Epithelial cell of esophagus (primary cell): Measurements from ENCODE around the gene CNPY1.
A peak's percentile ranks its signal among the peaks of the same experiment; 100 is the strongest.

ENCODE experiments used
- DNase-seq: peaks from one replicate; pipeline ENCODE4 v3.0.0; 2010; ENCODE audit warnings: low read depth
- H3K4me3 ChIP-seq: 2 replicates; pipeline ENCODE4 v1.5.1; 2011; ENCODE audit warnings: mild to moderate bottlenecking, low read length, control low read depth
- CTCF ChIP-seq: IDR thresholded peaks from 2 replicates; pipeline ENCODE4 v1.5.1; 2011; ENCODE audit warnings: low read depth, mild to moderate bottlenecking, low read length, control low read depth, inconsistent platforms; ENCODE audit not compliant: insufficient read depth; ENCODE audit errors: missing control alignments

The CNPY1 gene

GRCh38 chr7:155510975-155511701, 35.2 kb downstream of the CNPY1 start:
- no peak overlapping the region for H3K4me3 ChIP-seq
- no peak for DNase-seq
- TF ChIP-seq CTCF, result no peak

GRCh38 chr7:155509725-155510551, 36.4 kb downstream of the CNPY1 start:
- H3K4me3 ChIP-seq, result no peak overlapping the region
- TF ChIP-seq CTCF, result no peak

GRCh38 chr7:155509359-155509724, 37.0 kb downstream of the CNPY1 start:
- TF ChIP-seq CTCF, result no peak
- DNase-seq, result no peak
- H3K4me3 ChIP-seq, result no peak overlapping the region

More at GRCh38 chr7:155509725-155510551, 36.4 kb downstream of the CNPY1 start:
- DNase-seq, result no peak

- no peak for TF ChIP-seq CTCF
- H3K4me3 ChIP-seq, result no peak overlapping the region
- no peak for DNase-seq
These were observed 37.7 kb downstream of the CNPY1 start for GRCh38 chr7:155508376-155509358.

- H3K4me3 ChIP-seq, result no peak overlapping the region
- DNase-seq, result no peak
- no peak for TF ChIP-seq CTCF
These were observed 38.8 kb downstream of the CNPY1 start for GRCh38 chr7:155507576-155507975.

GRCh38 chr7:155506854-155507337, 39.5 kb downstream of the CNPY1 start:
- DNase-seq, result peak; percentile 54

More at GRCh38 chr7:155506854-155507337, 39.5 kb downstream of the CNPY1 start:
- no peak for TF ChIP-seq CTCF
- no peak overlapping the region for H3K4me3 ChIP-seq
